Raji (cell line): Measurements from ENCODE around the gene FBXO28.

Experiments used
- POLR2A ChIP-seq: IDR thresholded peaks from 2 replicates; pipeline ENCODE4 v1.6.1; 2011; ENCODE audit warnings: low read depth, low read length, control low read depth; ENCODE audit not compliant: insufficient read depth

Gene FBXO28

DNA sequence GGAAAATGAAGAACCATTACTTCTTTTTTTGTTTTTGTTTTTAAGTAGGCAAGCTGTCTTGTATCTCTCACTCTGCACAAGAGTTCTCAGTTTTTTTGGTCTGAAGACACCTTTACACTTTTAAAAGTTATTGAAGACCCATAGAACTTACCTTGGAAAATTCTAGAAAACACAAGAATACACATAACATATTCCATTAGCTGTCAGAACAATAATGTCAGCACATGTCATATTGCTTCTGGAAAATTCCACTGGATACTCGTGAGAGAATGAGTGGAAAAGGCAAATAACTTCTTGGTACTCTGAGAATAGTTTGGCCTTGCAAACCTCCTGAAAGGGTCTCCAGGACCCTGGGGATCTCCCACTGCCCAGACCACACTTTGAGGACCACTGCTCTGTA lies 4.8 kb downstream of the FBXO28 start:
- no peak for TF ChIP-seq POLR2A

DNA sequence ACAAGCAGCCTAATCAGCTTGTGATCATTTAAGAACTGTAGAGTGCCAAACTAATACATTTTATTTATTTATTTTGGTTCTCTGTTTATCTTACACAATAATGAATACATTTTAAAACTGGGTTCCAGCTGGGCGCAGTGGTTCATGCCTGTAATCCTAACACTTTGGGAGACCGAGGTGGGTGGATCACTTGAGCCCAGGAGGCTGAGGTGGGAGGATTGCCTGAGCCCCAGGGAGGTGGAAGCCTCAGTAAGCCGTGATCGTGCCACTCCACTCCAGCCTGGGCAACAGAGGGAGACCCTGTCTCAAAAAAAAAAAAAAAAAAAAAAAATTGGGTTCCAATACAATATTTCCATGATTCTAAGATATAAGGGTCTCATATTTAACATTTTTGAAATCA lies 9.2 kb downstream of the FBXO28 start:
- TF ChIP-seq POLR2A = no peak

- TF ChIP-seq POLR2A = no peak
Measured at GRCh38 chr1:224124220-224124619, 10.3 kb downstream of the FBXO28 start.

- no peak for TF ChIP-seq POLR2A
Measured at GRCh38 chr1:224127925-224128819, 14.3 kb downstream of the FBXO28 start.

DNA sequence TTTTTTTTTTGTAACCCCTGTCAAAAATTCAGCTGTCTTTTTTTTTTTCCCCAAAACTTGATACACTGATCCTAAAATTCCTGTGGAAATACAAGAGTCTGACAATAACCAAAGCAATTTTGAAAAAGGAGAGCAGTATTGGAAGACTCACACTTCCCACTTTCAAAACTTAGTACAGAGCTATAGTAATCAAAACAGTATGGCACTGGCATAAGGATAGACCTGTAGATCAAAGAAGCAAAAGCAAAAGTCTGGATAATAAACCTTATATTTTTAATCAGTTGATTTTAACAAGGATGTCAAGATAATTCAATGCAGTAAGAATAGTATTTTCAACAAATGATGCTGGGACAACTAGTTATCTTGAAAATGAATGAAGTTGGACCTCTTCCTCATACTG lies 17.3 kb downstream of the FBXO28 start:
- no peak for TF ChIP-seq POLR2A

DNA sequence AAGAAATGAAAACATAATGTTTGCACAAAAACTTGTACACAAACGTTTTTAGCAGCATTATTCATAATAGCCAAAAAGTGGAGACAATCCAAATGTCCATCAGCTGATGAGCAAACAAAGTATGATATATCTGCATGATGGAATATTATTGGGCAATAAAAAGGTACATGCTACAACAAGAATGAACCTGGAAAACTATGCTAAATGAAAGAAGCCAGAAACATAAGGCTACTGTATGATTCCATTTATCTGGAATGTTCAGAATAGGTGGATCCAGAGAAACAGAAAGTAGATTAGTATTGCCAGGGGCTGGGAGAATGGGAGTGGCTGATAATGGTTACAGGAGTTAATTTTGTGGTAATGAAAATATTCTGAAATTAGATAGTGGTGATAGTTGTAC lies 19.0 kb downstream of the FBXO28 start:
- TF ChIP-seq POLR2A = no peak

GRCh38 chr1:224133741-224134299 lies 19.9 kb downstream of the FBXO28 start:
- no peak for TF ChIP-seq POLR2A

GRCh38 chr1:224137518-224137917 lies 23.6 kb downstream of the FBXO28 start:
- TF ChIP-seq POLR2A = no peak

- TF ChIP-seq POLR2A = no peak
Measured at GRCh38 chr1:224138198-224138597, 24.3 kb downstream of the FBXO28 start.

DNA sequence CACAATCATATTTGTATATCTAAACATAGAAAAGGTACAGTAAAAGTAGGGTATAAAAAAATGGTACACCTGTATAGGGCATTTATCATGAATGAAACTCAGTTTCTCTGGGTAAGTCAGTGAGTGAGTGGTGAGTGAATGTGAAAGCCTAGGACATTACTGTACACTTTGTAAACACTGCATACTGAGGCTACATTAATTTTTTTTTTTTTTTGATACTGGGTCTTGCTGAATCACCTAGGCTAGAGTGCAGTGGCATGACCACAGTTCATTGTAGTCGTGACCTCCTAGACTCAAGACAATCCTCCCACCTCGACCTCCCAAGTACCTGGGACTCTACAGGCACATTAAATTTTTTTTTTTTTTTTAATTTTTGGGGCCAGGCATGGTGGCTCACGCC lies 27.8 kb downstream of the FBXO28 start:
- no peak for TF ChIP-seq POLR2A

GRCh38 chr1:224149709-224150108 lies 35.8 kb downstream of the FBXO28 start:
- TF ChIP-seq POLR2A = no peak

- no peak for TF ChIP-seq POLR2A
Measured at GRCh38 chr1:224151117-224151516, 37.2 kb downstream of the FBXO28 start.

DNA sequence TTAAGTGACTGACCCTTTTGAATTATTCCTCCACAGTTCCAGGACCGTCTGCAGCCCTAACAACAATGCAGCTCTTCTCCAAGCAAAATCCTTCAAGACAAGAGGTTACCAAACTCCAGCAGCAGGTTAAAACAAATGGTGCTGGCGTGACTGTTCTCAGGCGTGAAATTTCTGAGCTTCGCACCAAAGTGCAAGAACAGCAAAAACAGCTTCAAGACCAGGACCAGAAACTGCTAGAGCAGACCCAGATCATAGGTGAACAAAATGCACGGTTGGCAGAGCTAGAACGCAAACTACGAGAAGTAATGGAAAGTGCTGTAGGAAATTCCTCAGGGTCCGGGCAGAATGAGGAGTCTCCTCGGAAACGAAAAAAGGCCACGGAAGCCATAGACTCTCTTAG lies 43.4 kb downstream of the FBXO28 start:
- no peak for TF ChIP-seq POLR2A

- TF ChIP-seq POLR2A = no peak
Measured at GRCh38 chr1:224159541-224159940, 45.6 kb downstream of the FBXO28 start.

- TF ChIP-seq POLR2A = no peak
Measured at GRCh38 chr1:224160171-224160682, 46.3 kb downstream of the FBXO28 start.

DNA sequence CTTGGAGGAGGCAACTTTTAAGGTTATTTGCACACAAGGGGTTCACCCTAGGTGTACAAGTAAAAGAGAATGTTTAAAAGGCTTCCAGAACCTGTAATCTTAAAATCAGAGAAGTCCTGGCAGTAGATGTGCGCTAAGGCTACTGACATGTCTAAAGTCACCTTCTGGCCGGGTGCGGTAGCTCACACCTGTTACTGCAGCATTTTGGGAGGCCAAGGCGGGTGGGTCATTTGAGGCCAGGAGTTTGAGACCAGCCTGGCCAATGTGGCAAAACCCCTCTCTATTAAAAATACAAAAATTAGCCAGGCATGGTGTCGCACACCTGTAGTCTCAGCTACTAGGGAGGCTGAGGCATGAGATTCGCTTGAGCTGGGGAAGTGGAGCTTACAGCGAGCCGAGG lies 48.9 kb downstream of the FBXO28 start:
- no peak for TF ChIP-seq POLR2A
